SK-N-SH treated with all-trans-retinoic acid at 6 μM for 48 hours (cell line): Measurements from ENCODE around the gene BRI3BP.

Experiments
- ATAC-seq: fragments of 200-7000 bp; cut with Tn5 transposase; 3 replicates; pipeline ENCODE4 v1.9.1; 2020; ENCODE audit warnings: mild to moderate bottlenecking, moderate library complexity
- ARNTL ChIP-seq: fragments of 450-650 bp; formaldehyde crosslinking; IDR thresholded peaks from 2 replicates; pipeline ENCODE4 v1.5.0; 2020; ENCODE audit warnings: low read depth, mild to moderate bottlenecking, moderate library complexity, borderline replicate concordance
- CSDC2 ChIP-seq: fragments of 250-450 bp; sonication (Bioruptor Pico); IDR thresholded peaks from 2 replicates; pipeline ENCODE4 v1.5.0; 2020; ENCODE audit warnings: mild to moderate bottlenecking, moderate library complexity
- ESRRG ChIP-seq: fragments of 250-450 bp; sonication (Bioruptor Pico); IDR thresholded peaks from 2 replicates; pipeline ENCODE4 v1.6.1; 2021; ENCODE audit warnings: mild to moderate bottlenecking
- ISL1 ChIP-seq: fragments of 250-450 bp; sonication (Bioruptor Pico); IDR thresholded peaks from 2 replicates; pipeline ENCODE4 v2.1.2; 2022; ENCODE audit warnings: mild to moderate bottlenecking, moderate library complexity
- OSR1 ChIP-seq: fragments of 250-450 bp; sonication (Bioruptor Pico); IDR thresholded peaks from 2 replicates; pipeline ENCODE4 v1.8.0; 2022; ENCODE audit warnings: moderate library complexity, mild to moderate bottlenecking, inconsistent platforms
- SNAI2 ChIP-seq: fragments of 250-450 bp; sonication (Bioruptor Pico); IDR thresholded peaks from 2 replicates; pipeline ENCODE4 v1.5.0; 2020; ENCODE audit warnings: mild to moderate bottlenecking, moderate library complexity
- TCF4 ChIP-seq: fragments of 250-450 bp; sonication (Bioruptor Pico); IDR thresholded peaks from 2 replicates; pipeline ENCODE4 v1.8.0; 2021; ENCODE audit warnings: mild to moderate bottlenecking, moderate library complexity, borderline replicate concordance
- TOX ChIP-seq: fragments of 250-450 bp; sonication (Bioruptor Pico); IDR thresholded peaks from 2 replicates; pipeline ENCODE4 v1.8.0; 2021; ENCODE audit warnings: mild to moderate bottlenecking, moderate library complexity, borderline replicate concordance
- ZC3H10 ChIP-seq: fragments of 250-450 bp; sonication (Bioruptor Pico); IDR thresholded peaks from 2 replicates; pipeline ENCODE4 v1.5.1; 2021; ENCODE audit warnings: mild to moderate bottlenecking, moderate library complexity
- ZFP3 ChIP-seq: fragments of 250-450 bp; sonication (Bioruptor Pico); IDR thresholded peaks from 2 replicates; pipeline ENCODE4 v1.5.0; 2020; ENCODE audit warnings: mild to moderate bottlenecking, moderate library complexity
- ZFP30 ChIP-seq: fragments of 450-650 bp; formaldehyde crosslinking; IDR thresholded peaks from 2 replicates; pipeline ENCODE4 v1.5.0; 2022; ENCODE audit warnings: mild to moderate bottlenecking, moderate library complexity
- ZNF565 ChIP-seq: fragments of 450-650 bp; formaldehyde crosslinking; conservative IDR thresholded peaks from 2 replicates; pipeline ENCODE4 v1.5.0; 2020; ENCODE audit warnings: low read depth, mild to moderate bottlenecking, moderate library complexity
- ZNF70 ChIP-seq: fragments of 450-650 bp; formaldehyde crosslinking; IDR thresholded peaks from 2 replicates; pipeline ENCODE4 v1.5.0; 2020; ENCODE audit warnings: mild to moderate bottlenecking, moderate library complexity
- ZNF8 ChIP-seq: fragments of 450-650 bp; formaldehyde crosslinking; IDR thresholded peaks from 2 replicates; pipeline ENCODE4 v1.5.0; 2020; ENCODE audit warnings: mild to moderate bottlenecking, moderate library complexity
- TF ChIP-seq, protein P1 (sequence below): fragments of 250-450 bp; sonication (Bioruptor Pico); IDR thresholded peaks from 2 replicates; pipeline ENCODE4 v1.5.0; 2020; ENCODE audit warnings: mild to moderate bottlenecking, moderate library complexity
- TF ChIP-seq, protein P2 (sequence below): fragments of 250-450 bp; sonication (Bioruptor Pico); IDR thresholded peaks from 2 replicates; pipeline ENCODE4 v1.5.1; 2020; ENCODE audit warnings: low read depth, mild to moderate bottlenecking, moderate library complexity
- TF ChIP-seq, protein P3 (sequence below): fragments of 250-450 bp; sonication (Bioruptor Pico); IDR thresholded peaks from 2 replicates; pipeline ENCODE4 v1.5.1; 2021; ENCODE audit warnings: mild to moderate bottlenecking, moderate library complexity
- TF ChIP-seq, protein P4 (sequence below): fragments of 250-450 bp; sonication (Bioruptor Pico); IDR thresholded peaks from 2 replicates; pipeline ENCODE4 v1.8.0; 2020; ENCODE audit warnings: mild to moderate bottlenecking, moderate library complexity, borderline replicate concordance

BRI3BP gene

DNA sequence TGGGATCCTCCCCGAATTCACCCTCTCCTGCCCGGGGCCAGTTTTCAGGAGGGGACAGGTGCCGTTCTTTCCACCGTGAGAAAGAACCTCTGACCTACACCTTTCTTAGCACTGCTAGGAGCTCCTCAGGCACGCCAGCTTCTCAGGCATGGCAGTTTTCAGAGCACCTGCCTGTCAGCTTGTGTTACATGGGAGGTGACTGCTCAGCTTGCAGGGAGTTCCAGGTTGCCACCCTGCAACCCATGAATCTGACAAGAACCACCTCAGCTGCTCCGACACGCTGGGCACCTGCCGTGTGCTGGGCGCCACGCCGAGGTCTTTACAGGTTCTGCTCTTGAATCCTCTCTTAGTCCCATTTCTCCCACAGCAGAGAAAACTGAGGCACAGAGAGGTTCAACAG is 12.9 kb downstream of the BRI3BP start:
- TF ChIP-seq ZNF8 (no peak), SNAI2 (no peak), ZNF565 (CRISPR knock-in tag) (no peak)
- TF ChIP-seq, protein P1, sequence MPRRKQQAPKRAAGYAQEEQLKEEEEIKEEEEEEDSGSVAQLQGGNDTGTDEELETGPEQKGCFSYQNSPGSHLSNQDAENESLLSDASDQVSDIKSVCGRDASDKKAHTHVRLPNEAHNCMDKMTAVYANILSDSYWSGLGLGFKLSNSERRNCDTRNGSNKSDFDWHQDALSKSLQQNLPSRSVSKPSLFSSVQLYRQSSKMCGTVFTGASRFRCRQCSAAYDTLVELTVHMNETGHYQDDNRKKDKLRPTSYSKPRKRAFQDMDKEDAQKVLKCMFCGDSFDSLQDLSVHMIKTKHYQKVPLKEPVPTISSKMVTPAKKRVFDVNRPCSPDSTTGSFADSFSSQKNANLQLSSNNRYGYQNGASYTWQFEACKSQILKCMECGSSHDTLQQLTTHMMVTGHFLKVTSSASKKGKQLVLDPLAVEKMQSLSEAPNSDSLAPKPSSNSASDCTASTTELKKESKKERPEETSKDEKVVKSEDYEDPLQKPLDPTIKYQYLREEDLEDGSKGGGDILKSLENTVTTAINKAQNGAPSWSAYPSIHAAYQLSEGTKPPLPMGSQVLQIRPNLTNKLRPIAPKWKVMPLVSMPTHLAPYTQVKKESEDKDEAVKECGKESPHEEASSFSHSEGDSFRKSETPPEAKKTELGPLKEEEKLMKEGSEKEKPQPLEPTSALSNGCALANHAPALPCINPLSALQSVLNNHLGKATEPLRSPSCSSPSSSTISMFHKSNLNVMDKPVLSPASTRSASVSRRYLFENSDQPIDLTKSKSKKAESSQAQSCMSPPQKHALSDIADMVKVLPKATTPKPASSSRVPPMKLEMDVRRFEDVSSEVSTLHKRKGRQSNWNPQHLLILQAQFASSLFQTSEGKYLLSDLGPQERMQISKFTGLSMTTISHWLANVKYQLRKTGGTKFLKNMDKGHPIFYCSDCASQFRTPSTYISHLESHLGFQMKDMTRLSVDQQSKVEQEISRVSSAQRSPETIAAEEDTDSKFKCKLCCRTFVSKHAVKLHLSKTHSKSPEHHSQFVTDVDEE (CRISPR knock-in tag): no peak
- ATAC-seq: no peak

DNA sequence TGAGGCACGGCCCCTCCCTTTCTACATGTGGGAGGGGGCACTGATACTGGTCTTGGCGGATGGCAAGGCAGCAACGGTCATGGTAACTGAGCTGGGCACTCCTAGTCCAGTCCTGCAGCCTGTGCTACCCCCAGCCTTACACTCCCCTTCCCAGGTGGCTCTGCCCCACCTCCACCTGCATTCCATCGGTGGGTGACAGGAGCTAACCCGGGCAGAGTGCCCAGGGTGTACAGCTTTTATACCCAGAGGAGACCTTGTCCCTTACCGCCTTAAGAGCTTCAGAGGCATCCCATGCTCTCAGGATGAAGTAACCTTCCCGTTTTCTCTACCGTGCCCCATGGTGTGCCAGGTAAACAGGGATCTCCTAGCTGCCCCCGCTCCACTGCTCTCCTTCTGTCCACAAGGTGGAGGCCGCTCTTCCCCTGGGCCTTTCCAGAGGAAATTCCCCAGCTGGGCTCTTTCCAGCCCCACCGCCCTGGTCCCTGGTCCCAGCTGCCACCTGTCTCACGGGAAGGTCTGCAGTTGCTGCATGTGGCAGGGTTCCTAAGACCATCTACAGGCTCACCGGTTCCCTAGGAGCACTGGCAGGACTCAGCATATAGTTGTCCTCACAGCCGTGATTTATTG is 20.5 kb downstream of the BRI3BP start:
- TF ChIP-seq ARNTL (no peak), TOX (CRISPR knock-in tag) (no peak), ZNF70 (CRISPR knock-in tag) (no peak), ZFP3 (CRISPR knock-in tag) (no peak), ZNF565 (CRISPR knock-in tag) (no peak), ESRRG (CRISPR knock-in tag) (no peak), OSR1 (CRISPR knock-in tag) (no peak), ISL1 (CRISPR knock-in tag) (no peak), ZC3H10 (CRISPR knock-in tag) (no peak), ZNF8 (no peak), ZFP30 (CRISPR knock-in tag) (no peak), CSDC2 (no peak), TCF4 (CRISPR knock-in tag) (no peak), SNAI2 (no peak)
- TF ChIP-seq, protein P2, sequence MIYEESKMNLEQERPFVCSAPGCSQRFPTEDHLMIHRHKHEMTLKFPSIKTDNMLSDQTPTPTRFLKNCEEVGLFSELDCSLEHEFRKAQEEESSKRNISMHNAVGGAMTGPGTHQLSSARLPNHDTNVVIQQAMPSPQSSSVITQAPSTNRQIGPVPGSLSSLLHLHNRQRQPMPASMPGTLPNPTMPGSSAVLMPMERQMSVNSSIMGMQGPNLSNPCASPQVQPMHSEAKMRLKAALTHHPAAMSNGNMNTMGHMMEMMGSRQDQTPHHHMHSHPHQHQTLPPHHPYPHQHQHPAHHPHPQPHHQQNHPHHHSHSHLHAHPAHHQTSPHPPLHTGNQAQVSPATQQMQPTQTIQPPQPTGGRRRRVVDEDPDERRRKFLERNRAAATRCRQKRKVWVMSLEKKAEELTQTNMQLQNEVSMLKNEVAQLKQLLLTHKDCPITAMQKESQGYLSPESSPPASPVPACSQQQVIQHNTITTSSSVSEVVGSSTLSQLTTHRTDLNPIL: no peak
- TF ChIP-seq, protein P3, sequence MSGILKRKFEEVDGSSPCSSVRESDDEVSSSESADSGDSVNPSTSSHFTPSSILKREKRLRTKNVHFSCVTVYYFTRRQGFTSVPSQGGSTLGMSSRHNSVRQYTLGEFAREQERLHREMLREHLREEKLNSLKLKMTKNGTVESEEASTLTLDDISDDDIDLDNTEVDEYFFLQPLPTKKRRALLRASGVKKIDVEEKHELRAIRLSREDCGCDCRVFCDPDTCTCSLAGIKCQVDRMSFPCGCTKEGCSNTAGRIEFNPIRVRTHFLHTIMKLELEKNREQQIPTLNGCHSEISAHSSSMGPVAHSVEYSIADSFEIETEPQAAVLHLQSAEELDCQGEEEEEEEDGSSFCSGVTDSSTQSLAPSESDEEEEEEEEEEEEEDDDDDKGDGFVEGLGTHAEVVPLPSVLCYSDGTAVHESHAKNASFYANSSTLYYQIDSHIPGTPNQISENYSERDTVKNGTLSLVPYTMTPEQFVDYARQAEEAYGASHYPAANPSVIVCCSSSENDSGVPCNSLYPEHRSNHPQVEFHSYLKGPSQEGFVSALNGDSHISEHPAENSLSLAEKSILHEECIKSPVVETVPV: no peak
- TF ChIP-seq, protein P4, sequence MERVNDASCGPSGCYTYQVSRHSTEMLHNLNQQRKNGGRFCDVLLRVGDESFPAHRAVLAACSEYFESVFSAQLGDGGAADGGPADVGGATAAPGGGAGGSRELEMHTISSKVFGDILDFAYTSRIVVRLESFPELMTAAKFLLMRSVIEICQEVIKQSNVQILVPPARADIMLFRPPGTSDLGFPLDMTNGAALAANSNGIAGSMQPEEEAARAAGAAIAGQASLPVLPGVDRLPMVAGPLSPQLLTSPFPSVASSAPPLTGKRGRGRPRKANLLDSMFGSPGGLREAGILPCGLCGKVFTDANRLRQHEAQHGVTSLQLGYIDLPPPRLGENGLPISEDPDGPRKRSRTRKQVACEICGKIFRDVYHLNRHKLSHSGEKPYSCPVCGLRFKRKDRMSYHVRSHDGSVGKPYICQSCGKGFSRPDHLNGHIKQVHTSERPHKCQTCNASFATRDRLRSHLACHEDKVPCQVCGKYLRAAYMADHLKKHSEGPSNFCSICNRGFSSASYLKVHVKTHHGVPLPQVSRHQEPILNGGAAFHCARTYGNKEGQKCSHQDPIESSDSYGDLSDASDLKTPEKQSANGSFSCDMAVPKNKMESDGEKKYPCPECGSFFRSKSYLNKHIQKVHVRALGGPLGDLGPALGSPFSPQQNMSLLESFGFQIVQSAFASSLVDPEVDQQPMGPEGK (CRISPR knock-in tag): no peak
- TF ChIP-seq, protein P1 (CRISPR knock-in tag): no peak
- ATAC-seq: no peak

DNA sequence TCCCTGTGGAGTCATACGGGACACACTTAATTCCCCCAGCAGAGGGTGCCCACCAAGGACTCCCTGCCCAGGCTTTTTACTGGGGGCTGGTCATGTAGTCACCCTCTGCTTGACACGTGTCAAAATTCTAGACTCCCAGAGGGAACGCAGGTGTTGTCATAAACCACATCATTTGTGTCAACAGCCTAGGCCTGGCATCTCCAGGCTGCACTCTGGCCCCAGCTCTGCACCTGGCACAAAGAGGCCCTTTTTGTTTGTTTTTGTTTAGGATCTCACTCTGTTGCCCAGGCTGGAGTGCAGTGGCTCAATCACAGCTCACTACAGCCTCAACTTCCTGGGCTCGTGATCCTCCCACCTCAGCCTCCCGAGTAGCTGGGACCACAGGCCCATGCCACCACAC is 21.1 kb downstream of the BRI3BP start:
- TF ChIP-seq CSDC2: no peak
- TF ChIP-seq, protein P2: no peak
- no peak for TF ChIP-seq SNAI2
- ATAC-seq: no peak
